ENCODE data around the gene ADRA2A. TPM values are rescaled to one million over a fixed set of nuclear protein-coding genes. Genes with fewer than 3 reads are reported as not detected.

ADRA2A gene
- total RNA-seq, 1 donor from 2014 or later, result 1.5 TPM

GRCh38 chr10:111103196-111103840 is 26.5 kb downstream of the ADRA2A start:
- Mint-ChIP-seq H3K4me1 (ENCODE audit: unreplicated experiment) (no peaks in the 10 kb centered on the region), H3K27ac (ENCODE audit: unreplicated experiment) (no peak overlapping the region), H3K9me3 (ENCODE audit: unreplicated experiment) (no peaks in the 10 kb centered on the region), H3K27me3 (ENCODE audit: unreplicated experiment) (peaks cover 4% of the 10 kb centered on the region), H3K36me3 (ENCODE audit: low read depth, unreplicated experiment) (no peaks in the 10 kb centered on the region), H3K4me3 (ENCODE audit: unreplicated experiment) (no peak overlapping the region)
- DNase-seq (ENCODE audit: low spot score), result no peak
- TF ChIP-seq, protein P1, sequence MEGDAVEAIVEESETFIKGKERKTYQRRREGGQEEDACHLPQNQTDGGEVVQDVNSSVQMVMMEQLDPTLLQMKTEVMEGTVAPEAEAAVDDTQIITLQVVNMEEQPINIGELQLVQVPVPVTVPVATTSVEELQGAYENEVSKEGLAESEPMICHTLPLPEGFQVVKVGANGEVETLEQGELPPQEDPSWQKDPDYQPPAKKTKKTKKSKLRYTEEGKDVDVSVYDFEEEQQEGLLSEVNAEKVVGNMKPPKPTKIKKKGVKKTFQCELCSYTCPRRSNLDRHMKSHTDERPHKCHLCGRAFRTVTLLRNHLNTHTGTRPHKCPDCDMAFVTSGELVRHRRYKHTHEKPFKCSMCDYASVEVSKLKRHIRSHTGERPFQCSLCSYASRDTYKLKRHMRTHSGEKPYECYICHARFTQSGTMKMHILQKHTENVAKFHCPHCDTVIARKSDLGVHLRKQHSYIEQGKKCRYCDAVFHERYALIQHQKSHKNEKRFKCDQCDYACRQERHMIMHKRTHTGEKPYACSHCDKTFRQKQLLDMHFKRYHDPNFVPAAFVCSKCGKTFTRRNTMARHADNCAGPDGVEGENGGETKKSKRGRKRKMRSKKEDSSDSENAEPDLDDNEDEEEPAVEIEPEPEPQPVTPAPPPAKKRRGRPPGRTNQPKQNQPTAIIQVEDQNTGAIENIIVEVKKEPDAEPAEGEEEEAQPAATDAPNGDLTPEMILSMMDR (IDR thresholded peaks at IDR 0.05; ENCODE audit: unreplicated experiment), result no peak

- no peak for DNase-seq (ENCODE audit: low spot score)
- Mint-ChIP-seq H3K36me3 (ENCODE audit: low read depth, unreplicated experiment) (no peaks in the 10 kb centered on the region), H3K9me3 (ENCODE audit: unreplicated experiment) (no peaks in the 10 kb centered on the region), H3K4me3 (ENCODE audit: unreplicated experiment) (no peak overlapping the region), H3K27ac (ENCODE audit: unreplicated experiment) (no peak overlapping the region), H3K4me1 (ENCODE audit: unreplicated experiment) (no peaks in the 10 kb centered on the region), H3K27me3 (ENCODE audit: unreplicated experiment) (peaks cover 4% of the 10 kb centered on the region)
- TF ChIP-seq, protein P1 (IDR thresholded peaks at IDR 0.05; ENCODE audit: unreplicated experiment), result no peak
Observed at GRCh38 chr10:111104811-111105210, 28.0 kb downstream of the ADRA2A start.

GRCh38 chr10:111106081-111106480 is 29.3 kb downstream of the ADRA2A start:
- H3K4me1 Mint-ChIP-seq (ENCODE audit: unreplicated experiment), result no peaks in the 10 kb centered on the region
- DNase-seq (ENCODE audit: low spot score), result no peak
- TF ChIP-seq, protein P1 (IDR thresholded peaks at IDR 0.05; ENCODE audit: unreplicated experiment), result no peak
- H3K9me3 Mint-ChIP-seq (ENCODE audit: unreplicated experiment), result no peaks in the 10 kb centered on the region
- H3K27me3 Mint-ChIP-seq (ENCODE audit: unreplicated experiment), result peaks cover 5% of the 10 kb centered on the region
- H3K4me3 Mint-ChIP-seq (ENCODE audit: unreplicated experiment), result no peak overlapping the region
- H3K36me3 Mint-ChIP-seq (ENCODE audit: low read depth, unreplicated experiment), result no peaks in the 10 kb centered on the region
- no peak overlapping the region for H3K27ac Mint-ChIP-seq (ENCODE audit: unreplicated experiment)

- TF ChIP-seq, protein P1 (IDR thresholded peaks at IDR 0.05; ENCODE audit: unreplicated experiment), result no peak
- Mint-ChIP-seq H3K27ac (ENCODE audit: unreplicated experiment) (no peak overlapping the region), H3K27me3 (ENCODE audit: unreplicated experiment) (peaks cover 9% of the 10 kb centered on the region), H3K4me1 (ENCODE audit: unreplicated experiment) (no peaks in the 10 kb centered on the region), H3K4me3 (ENCODE audit: unreplicated experiment) (no peak overlapping the region), H3K9me3 (ENCODE audit: unreplicated experiment) (no peaks in the 10 kb centered on the region), H3K36me3 (ENCODE audit: low read depth, unreplicated experiment) (no peaks in the 10 kb centered on the region)
- peak; percentile 28 for DNase-seq (ENCODE audit: low spot score)
Observed at GRCh38 chr10:111107023-111107422, 30.2 kb downstream of the ADRA2A start.

DNA sequence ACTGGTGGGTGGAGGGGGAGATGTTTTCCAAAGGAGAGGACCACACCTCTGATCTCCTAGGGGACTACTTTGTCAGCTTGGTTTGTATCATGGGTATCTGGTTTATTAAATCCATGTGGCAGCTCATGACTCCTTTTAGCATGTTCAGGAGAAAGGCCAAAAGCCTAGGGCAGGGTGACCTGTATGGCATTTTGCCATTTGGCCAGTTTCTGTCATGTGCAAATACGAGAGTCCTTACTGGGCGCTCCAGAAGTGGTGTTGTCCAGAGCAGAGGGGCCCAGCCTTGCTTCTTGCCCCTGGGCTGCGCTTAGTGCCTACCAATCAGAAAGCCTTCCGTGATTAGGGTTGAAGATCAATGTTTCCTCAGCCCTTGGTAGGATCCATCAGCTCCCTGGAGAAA is 31.0 kb downstream of the ADRA2A start:
- Mint-ChIP-seq H3K4me1 (ENCODE audit: unreplicated experiment) (no peaks in the 10 kb centered on the region), H3K4me3 (ENCODE audit: unreplicated experiment) (no peak overlapping the region)

More for the DNA sequence above, 31.0 kb downstream of the ADRA2A start:
- no peaks in the 10 kb centered on the region for H3K36me3 Mint-ChIP-seq (ENCODE audit: low read depth, unreplicated experiment)
- peaks cover 9% of the 10 kb centered on the region for H3K27me3 Mint-ChIP-seq (ENCODE audit: unreplicated experiment)
- no peak for DNase-seq (ENCODE audit: low spot score)
- no peak overlapping the region for H3K27ac Mint-ChIP-seq (ENCODE audit: unreplicated experiment)
- TF ChIP-seq, protein P1 (IDR thresholded peaks at IDR 0.05; ENCODE audit: unreplicated experiment), result no peak
- H3K9me3 Mint-ChIP-seq (ENCODE audit: unreplicated experiment), result no peaks in the 10 kb centered on the region

All from endothelial cell (in vitro differentiated cells).